ENCODE data around the gene FERMT3.
"Not testable (repeated sequence)": the region's sequence is repeated elsewhere in the genome, so short reads cannot be mapped to it uniquely, and the experiment has no call there.

Gene FERMT3

GRCh38 chr11:64206457-64207255, at the start of gene FERMT3:
TSS of gene FERMT3 (plus strand) at chr11:64206721. CDS start at chr11:64207365, 644 bp downstream.
- no peak for DNase-seq (ENCODE audit: low read depth)
- no peak within 1 kb of the TSS for H3K4me3 ChIP-seq (ENCODE audit: low read depth, low read length)
- no peak for TF ChIP-seq CTCF (IDR thresholded peaks at IDR 0.05; ENCODE audit: control insufficient read depth, extremely low read depth, insufficient read depth)

- no peak overlapping the region for H3K4me3 ChIP-seq (ENCODE audit: low read depth, low read length)
- no peak for DNase-seq (ENCODE audit: low read depth)
Measured at GRCh38 chr11:64157631-64158394, 48.7 kb upstream of the FERMT3 start.

GRCh38 chr11:64161037-64161436, 45.5 kb upstream of the FERMT3 start:
- DNase-seq (ENCODE audit: low read depth) = no peak
- no peak for TF ChIP-seq CTCF (IDR thresholded peaks at IDR 0.05; ENCODE audit: control insufficient read depth, extremely low read depth, insufficient read depth)
- H3K4me3 ChIP-seq (ENCODE audit: low read depth, low read length) = no peak overlapping the region

More at GRCh38 chr11:64157631-64158394, 48.7 kb upstream of the FERMT3 start:
- no peak for TF ChIP-seq CTCF (IDR thresholded peaks at IDR 0.05; ENCODE audit: control insufficient read depth, extremely low read depth, insufficient read depth)

GRCh38 chr11:64162769-64163168, 43.8 kb upstream of the FERMT3 start:
- H3K4me3 ChIP-seq (ENCODE audit: low read depth, low read length); DNase-seq (ENCODE audit: low read depth): not testable (repeated sequence)

GRCh38 chr11:64163951-64164350, 42.6 kb upstream of the FERMT3 start:
- no peak overlapping the region for H3K4me3 ChIP-seq (ENCODE audit: low read depth, low read length)
- DNase-seq (ENCODE audit: low read depth) = no peak
- no peak for TF ChIP-seq CTCF (IDR thresholded peaks at IDR 0.05; ENCODE audit: control insufficient read depth, extremely low read depth, insufficient read depth)

GRCh38 chr11:64164392-64165312, 41.9 kb upstream of the FERMT3 start:
- DNase-seq (ENCODE audit: low read depth) = no peak
- H3K4me3 ChIP-seq (ENCODE audit: low read depth, low read length) = peak overlapping the region; percentile 69
- TF ChIP-seq CTCF (IDR thresholded peaks at IDR 0.05; ENCODE audit: control insufficient read depth, extremely low read depth, insufficient read depth) = no peak

- TF ChIP-seq CTCF (IDR thresholded peaks at IDR 0.05; ENCODE audit: control insufficient read depth, extremely low read depth, insufficient read depth) = peak; percentile 29; the same call in 1 of the 2 replicates
- no peak for DNase-seq (ENCODE audit: low read depth)
- peak overlapping the region; percentile 69 for H3K4me3 ChIP-seq (ENCODE audit: low read depth, low read length)
Measured at GRCh38 chr11:64165481-64165841, 41.1 kb upstream of the FERMT3 start.
